ENCODE measurements around the gene SLC29A4.
"Not testable (repeated sequence)": the region's sequence is repeated elsewhere in the genome, so short reads cannot be mapped to it uniquely, and the experiment has no call there.

DNA sequence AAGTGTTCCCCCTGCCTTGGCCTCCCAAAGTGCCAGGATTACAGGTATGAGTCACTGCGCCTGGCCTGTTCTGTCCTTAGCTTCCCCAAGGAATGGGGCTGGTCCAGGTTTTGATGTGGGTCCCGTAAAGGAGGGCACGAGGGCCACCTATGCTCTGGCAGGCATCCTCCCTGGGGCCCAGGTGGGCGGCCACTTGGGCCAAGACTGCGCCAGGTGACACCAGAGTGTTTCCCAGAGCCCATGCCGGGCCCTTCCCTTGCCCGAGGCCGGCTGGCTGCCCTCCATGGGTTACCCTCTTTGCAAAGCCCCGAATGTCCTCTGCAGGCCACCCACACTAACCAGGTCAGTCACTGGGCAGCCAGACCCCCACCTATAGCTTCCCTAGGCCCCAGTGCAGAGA lies 22.3 kb downstream of the SLC29A4 start:
- not testable (repeated sequence) for TF ChIP-seq CTCF (IDR thresholded peaks at IDR 0.05 in 8 of 11, conservative IDR thresholded peaks at IDR 0.05 in 3 of 11); POLR2AphosphoS5 (IDR thresholded peaks at IDR 0.05); POLR2A (IDR thresholded peaks at IDR 0.05)

Measured in spleen (tissue), 7 donors.